ENCODE data around the gene SLC12A3.

DNA sequence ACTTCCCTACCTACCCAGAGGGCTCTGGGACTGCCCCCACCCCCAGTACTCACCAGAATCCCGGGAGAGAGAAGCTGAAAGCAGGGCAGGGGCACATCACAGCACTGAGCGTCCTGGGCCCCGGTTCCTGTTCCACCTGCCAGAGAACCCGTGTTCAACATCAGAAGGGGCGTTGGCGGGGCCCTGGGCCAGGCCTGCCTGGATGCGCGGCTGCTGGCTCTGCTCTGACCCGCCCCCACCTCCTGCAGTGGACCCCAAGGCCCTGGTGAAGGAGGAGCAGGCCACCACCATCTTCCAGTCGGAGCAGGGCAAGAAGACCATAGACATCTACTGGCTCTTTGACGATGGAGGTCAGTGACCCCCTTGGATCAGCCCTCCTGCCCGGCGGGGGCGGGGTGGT lies 27.7 kb downstream of the SLC12A3 start:
- no peak for TF ChIP-seq FOXA1 (IDR thresholded peaks at IDR 0.05)
- no peak for TF ChIP-seq ARNT (IDR thresholded peaks at IDR 0.05)
- no peak for TF ChIP-seq SP1 (IDR thresholded peaks at IDR 0.05)
- TF ChIP-seq HDGF (IDR thresholded peaks at IDR 0.05; ENCODE audit: borderline replicate concordance), result no peak
- no peak for TF ChIP-seq NFRKB (IDR thresholded peaks at IDR 0.05)
- TF ChIP-seq FOXM1 (IDR thresholded peaks at IDR 0.05; ENCODE audit: borderline replicate concordance), result no peak
- no peak for TF ChIP-seq FOXK2 (IDR thresholded peaks at IDR 0.05)
- no peak for TF ChIP-seq LEF1 (IDR thresholded peaks at IDR 0.05; ENCODE audit: borderline replicate concordance)
- no peak for TF ChIP-seq TARDBP (IDR thresholded peaks at IDR 0.05)
- TF ChIP-seq, protein P1, sequence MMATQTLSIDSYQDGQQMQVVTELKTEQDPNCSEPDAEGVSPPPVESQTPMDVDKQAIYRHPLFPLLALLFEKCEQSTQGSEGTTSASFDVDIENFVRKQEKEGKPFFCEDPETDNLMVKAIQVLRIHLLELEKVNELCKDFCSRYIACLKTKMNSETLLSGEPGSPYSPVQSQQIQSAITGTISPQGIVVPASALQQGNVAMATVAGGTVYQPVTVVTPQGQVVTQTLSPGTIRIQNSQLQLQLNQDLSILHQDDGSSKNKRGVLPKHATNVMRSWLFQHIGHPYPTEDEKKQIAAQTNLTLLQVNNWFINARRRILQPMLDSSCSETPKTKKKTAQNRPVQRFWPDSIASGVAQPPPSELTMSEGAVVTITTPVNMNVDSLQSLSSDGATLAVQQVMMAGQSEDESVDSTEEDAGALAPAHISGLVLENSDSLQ (IDR thresholded peaks at IDR 0.05), result no peak
- no peak for TF ChIP-seq BHLHE40 (IDR thresholded peaks at IDR 0.05; ENCODE audit: borderline replicate concordance)
- TF ChIP-seq CTBP1 (IDR thresholded peaks at IDR 0.05; ENCODE audit: borderline replicate concordance), result no peak
- no peak for TF ChIP-seq L3MBTL2 (conservative IDR thresholded peaks at IDR 0.05)
